NCI-H345 (cell line): ENCODE measurements around the gene SARM1.

Experiments
- DNase-seq: peaks from one replicate; lab custom pipeline; 2025; lab: John Stamatoyannopoulos, UW

The SARM1 gene

DNA sequence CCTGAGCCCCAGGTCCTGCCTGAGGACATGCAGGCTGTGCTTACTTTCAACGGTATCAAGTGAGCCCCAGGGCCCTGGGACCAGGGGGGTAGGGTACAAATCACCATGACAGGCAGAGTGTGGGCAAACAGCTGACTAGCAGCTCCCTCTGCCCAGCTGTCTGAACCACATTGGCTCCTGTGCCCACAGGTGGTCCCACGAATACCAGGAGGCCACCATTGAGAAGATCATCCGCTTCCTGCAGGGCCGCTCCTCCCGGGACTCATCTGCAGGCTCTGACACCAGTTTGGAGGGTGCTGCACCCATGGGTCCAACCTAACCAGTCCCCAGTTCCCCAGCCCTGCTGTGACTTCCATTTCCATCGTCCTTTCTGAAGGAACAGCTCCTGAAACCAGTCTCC lies 24.5 kb downstream of the SARM1 start:
- DNase-seq, result no peak

DNA sequence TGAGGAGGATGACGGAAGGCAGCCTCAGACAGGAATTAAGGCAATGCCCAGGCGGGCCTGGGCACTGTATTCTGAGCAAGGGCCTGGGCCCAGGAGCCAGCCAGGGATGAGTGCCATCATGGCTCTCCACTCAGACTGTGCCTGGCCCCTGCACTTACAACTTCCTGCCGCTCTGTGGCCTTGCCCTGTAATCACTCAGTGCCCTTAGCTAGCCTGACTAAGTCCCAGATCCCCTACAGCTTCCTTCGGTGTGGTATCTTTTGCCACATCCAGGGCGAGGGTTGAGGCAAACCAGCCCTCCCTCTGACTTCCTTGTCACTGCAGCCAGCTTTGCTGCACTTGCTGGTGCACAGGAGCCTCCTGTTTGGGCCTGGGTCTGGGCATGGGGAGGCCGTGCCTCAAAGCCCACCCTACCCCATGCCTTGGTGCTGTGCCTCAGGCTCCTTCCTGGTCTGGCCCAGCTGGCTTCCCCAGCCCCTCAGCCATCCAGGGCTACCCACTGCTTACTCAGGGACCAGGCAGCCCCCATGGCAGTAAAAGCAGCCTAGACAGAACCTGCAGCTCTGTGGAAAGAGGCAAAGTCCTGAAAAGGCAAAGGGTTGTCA lies 25.2 kb downstream of the SARM1 start:
- no peak for DNase-seq

DNA sequence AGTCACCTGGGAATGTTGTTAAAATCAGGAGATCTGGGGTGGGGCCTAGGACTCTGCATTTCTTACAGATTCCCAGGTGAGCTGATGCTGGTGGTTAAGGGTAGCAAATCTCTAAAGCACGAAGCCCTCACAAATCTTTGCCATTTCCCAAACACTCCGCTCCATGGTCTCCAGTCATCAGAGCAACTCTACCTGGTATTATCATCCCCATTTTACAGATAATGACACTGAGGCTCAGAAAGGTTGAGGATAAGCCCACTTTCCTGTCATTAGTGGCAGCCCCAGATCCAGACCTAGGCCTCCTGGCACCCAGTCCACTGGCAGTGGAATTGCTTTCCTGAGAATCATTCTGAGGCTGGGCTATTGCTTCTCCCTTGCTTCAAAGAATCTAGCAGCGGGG lies 25.8 kb downstream of the SARM1 start:
- DNase-seq, result no peak

DNA sequence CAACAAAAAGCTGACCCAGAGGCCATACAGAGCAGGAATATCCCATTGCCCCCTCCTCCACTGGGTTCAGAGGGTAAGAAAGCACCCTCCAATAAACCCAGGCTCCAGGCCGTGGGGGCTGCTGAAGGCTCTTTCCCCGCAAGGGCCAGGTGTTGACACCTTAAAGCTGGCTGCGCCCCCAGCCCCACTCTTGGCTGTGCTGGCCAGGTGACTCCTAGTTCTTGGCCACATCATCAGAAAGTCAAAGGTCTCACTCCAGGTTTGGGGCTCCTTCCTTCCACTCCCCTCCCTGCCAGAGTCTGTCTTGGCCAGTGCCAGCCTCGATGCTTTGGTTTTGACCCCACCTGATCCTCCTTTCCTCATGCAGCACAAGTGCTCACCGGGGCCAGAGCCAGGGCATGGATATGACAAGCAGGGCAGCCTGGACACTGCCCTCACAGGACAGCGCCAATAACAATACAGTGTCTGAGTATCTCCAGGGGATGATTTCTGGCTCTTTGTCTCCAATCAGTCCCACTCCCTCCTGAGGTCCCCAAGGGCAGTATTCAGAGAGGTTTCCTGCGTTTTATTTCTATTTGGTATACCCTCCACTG lies 26.3 kb downstream of the SARM1 start:
- DNase-seq, result no peak

DNA sequence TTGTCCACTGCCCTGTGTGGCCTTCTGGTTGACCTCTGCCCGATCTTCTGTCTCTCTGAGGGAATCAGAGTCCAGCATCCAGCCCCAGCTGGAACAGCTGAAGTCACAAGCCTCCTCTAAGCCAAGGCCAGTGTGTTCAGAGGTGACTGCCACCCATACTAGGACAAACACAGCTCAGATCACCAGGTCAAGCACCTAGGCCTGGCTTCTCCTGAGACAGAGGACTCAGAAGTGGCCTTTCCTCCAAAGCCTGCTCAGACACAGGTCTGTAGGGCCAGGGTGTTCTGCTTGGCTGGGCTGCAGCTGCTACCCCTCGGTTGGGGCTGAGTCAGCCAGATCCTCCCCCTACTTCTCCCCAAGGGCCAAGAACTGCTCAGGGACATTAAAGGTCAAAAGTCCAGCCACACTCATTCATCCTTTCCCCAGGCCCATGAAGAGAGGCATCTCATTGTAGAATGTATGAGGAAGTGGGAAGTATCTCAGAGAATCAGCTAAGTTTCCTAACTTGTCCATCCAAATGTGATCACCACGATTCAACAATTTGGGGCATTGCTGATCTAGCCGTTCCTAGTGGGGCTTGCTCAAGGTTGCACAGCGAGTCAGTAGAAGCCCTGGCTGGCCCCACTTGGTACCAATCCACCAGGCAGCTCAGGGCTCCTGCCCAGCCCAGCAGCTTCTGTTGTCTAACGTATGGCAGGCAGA lies 26.9 kb downstream of the SARM1 start:
- DNase-seq, result no peak

GRCh38 chr17:28399808-28400207 lies 28.3 kb downstream of the SARM1 start:
- no peak for DNase-seq

- peak; percentile 11 for DNase-seq
Observed at GRCh38 chr17:28402224-28402630, 30.7 kb downstream of the SARM1 start.

DNA sequence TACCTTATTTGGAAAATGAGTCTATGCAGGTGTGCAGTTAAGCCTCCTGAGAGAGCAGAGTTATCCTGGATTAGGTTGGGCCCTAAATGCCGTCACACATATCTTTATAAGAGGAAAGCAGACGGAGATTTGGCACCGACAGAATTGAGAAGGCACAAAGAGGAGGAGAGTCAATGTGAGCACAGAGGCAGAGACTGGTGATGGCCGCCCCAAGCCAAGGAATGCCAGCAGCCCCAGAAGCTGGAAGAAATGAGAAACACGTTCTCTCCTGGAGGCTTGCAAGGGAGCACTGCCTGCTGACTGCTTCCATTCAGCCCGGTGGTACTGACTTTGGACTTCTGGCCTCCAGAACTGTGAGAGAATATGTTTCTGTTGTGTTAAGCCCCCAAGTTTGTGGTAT lies 31.4 kb downstream of the SARM1 start:
- DNase-seq, result no peak

DNA sequence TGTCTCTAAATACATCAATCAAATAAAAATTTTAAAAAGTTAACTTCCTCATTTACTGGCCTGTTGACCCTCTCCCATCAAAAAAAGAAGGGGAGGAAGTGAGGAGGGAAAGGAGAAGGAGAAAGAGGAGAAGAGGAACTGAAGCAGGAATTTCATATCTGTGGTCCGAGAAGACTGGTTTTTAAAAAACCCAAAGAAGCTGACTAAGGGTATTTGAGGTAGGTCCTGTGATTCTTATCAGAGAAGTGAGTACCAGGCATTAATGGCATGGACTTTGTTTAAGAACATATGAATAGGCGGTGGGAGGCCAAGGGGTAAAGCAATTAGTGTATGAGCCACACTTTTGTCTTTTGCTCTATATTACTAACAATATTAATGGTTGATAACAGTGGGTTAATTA lies 32.5 kb downstream of the SARM1 start:
- DNase-seq, result no peak

DNA sequence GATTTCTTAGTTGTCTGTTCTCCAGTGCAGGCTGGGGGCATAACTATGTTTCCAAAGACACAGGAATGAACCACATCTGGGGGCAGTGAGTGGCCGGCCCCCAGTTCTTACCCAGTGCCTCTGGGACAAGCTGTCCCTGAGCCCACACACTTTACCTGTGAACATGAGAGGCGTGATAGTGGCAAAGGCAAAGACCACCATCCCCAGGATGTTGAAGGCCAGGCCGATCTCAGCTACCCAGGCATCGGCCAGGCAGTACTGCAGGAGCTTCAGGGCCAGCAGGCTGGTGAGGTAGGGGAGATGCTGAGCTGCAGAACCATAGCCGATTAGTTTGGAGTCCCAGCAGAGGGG lies 32.9 kb downstream of the SARM1 start:
- DNase-seq, result no peak

GRCh38 chr17:28404812-28405570 lies 33.5 kb downstream of the SARM1 start:
- DNase-seq, result peak; percentile 9

DNA sequence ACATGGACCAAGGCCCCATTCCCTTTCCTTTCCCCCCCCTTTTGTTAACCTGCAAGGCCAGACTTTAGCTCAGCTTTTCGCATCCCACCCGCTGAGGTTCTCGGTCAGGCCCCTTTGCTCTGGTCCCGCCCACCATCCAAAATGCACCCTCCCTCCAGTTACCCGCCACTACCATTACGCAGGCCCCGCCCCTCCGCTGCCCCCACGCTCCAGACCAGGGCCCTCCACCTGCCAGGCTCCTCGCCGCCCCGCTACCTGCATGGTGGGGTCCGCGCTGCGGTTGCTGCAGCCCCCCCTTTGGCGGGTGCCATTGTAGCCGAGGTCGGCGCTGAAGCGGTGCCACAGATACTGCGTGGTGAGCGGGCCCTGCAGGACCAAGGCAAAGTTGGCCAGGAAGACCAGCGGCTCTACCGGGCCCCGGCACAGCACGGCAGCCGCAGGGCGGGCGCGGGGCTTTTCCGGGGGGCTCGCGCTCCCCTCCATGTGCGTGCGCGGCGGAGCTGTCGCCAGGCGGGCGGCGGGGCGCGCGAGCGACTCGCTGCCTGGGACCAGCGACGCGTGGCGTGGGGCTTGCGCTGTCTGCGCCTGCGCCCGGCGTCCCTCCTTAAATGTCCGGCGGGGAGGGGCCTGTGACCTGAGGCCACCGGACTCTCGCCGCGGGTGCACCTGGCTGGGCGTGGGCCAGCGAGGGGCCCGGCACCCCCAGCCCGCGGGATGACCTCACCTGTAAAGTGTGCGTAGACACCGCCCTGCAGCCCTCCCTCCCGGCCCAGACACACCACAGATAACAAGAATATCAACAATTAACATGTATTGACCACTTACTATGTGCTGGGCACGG lies 34.4 kb downstream of the SARM1 start, which contains the start of gene SLC46A1:
Gene SLC46A1 (minus strand): TSS at position 581 of the 841 bp plus-strand sequence. CDS start 98 bp downstream, at position 483.
- DNase-seq, result peak; percentile 66

DNA sequence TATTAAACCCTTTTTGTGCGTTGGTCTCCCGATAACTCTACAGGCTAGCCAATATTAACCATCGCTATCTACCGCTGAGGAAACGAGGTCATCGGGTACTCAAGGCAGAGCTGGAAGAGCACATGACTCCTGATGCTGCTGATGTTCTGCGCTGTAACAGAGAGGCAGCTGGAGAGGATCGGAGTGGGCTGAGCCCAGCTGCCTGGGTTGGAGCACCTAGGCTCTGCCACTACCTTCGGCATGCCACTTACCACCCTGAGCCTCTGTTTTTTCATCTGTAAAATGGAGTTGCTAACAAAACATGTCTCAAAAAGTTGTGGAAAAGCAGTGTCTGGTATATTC lies 35.0 kb downstream of the SARM1 start:
- DNase-seq, result peak; percentile 73

DNA sequence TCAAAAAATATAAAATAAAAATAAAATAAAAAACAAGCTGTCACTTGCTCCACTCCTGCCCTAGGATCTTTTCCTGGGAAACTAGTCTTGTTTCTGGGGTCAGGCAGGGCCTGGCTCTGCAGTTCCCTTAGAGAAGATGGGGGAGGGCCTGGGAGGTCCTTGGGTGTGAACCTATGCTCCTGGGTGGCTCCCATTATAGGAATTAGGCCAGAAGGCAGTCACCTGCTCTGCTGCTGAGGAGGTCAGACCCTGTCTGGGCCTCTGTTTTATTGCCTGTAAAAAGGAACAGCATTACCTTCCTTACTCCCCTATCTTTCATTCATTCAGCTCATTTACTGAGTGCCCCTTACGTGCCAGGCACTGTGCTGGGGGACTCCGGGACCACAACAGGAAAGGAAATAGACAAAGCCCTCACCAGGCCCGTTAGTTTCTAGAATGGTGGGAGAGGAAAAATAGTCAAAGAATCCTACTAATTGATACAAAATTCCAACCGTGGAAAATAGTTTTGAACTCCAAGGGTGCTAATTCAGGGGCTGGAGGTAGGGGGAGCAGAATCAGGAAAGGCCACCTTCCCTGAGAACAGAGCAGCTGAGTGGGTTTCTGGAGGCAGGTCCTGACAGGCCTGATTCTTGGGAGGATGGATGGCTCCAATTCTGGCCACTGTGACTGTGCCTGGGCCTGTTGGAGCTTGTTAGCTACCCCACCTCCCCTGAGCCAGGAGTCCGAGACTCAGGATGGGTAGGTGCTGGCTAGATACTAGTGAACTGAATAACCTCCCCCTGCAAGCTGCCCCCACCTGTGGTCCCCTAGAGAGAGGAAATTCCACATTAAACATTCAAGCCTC lies 35.9 kb downstream of the SARM1 start:
- peak; percentile 72 for DNase-seq

- DNase-seq, result no peak
Observed at GRCh38 chr17:28407974-28408306, 36.4 kb downstream of the SARM1 start.

GRCh38 chr17:28412099-28412498 lies 40.6 kb downstream of the SARM1 start:
- DNase-seq, result no peak

- no peak for DNase-seq
Observed at GRCh38 chr17:28413804-28414203, 42.3 kb downstream of the SARM1 start.

DNA sequence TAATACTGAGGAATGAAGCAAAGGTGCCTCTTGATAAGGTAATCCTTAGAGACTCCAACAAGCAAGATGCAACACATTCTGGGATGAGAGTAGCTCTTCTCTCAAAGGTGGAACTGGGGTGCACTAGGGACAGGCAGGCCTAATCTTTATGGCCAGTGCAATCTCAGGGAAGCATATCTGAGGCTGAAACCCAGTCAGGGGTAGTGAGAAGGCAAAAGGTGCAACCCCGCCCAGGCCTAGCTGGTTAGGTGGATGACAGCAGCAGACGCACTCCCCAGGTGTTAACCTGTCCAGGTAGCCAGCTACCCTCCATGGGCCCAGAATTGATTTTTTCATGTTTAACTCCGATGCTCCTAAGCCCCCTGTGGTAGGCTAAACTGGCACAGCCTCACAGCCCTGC lies 44.4 kb downstream of the SARM1 start:
- DNase-seq, result no peak

- peak; percentile 49 for DNase-seq
Observed at GRCh38 chr17:28416703-28417311, 45.3 kb downstream of the SARM1 start.

DNA sequence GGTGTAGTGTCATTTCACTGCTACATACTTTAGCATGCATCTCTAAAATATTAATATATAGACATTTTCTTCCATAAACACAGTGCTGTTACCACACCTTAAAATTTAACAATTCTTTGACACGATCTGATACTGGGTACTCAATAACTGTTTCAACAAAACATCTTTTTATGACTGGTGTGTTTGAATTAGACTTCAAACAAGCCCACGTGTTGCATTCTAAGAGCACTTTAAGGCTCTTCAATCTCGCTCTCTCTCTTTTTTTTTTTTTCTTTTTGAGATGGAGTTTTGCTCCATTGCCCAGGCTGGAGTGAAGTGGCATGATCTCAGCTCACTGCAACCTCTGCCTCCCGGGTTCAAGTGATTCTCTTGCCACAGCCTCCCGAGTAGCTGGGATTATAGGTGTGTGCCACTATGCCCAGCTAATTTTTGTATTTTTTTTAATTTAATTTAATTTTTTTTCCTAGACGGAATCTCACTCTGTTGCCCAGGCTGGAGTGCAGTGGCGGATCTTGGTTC lies 50.4 kb downstream of the SARM1 start:
- DNase-seq, result peak; percentile 59

DNA sequence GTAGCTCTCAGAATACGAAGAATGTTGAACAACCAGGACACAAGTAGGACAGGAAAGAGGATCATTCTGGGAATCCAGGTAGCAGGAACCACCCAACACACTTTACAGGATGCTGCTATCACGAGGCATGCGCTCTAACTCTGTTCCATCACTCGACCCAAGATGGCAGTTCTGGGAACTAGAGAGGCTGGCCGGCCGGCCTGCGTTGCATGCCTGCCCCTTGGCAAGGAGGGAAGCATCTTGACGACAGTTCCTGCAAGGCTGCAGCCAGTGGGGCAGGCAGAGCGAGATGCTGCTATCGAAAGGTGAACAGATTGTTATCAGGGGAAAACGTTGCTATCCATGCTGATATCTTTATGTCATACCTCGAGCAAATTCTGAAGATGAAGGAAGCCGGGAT lies 53.7 kb downstream of the SARM1 start:
- no peak for DNase-seq
